GM19395 (cell line): ENCODE results near the gene TAS2R31.

Experiments used
- ATAC-seq: cut with Tn5 transposase; IDR thresholded peaks from one replicate; pipeline ENCODE4 v1.9.1; 2021; ENCODE audit warnings: mild to moderate bottlenecking, moderate library complexity; ENCODE audit not compliant: unreplicated experiment

The TAS2R31 gene

DNA sequence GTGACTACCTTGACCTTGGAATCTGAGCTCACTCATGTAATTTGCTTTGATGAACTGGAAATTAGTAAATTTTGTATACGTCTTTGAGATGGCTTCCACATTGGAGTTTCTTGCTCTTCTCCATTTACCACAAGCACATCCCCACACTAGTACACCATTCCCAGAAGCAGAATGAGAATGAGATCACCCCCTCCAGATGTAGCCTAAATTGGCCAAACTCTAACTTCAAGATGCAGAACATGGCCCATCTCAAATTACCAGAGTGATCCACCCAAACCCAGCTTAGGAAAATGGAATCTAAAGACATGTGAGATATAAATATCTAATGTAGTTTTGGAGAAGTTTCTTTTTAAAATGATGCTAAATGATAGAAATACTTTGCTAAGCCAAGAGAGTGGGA, 23.6 kb downstream of the TAS2R31 start:
- ATAC-seq, result no peak

DNA sequence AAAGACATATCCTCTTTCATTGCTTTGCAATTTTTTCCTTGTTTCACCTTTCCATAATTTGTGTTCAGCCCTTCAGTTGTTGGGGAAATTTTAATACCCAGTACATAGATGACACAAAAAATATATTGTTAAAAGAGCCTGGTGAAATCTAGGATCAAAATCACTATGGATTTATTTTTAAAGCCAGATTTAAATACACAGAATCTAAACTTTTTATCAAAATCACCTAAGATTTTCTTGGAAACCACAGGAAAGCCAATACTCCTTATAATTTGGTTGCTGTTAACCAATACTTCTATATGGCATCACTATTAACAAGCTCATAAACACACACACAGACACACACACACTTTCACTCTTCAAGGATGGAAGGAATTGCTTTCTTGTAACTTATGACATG, 33.0 kb downstream of the TAS2R31 start, which contains the start of gene TAS2R20:
TAS2R20 (minus strand) TSS at position 101 of the 400 bp plus-strand sequence. CDS start 429 bp downstream, outside the sequence.
- ATAC-seq, result no peak

- no peak for ATAC-seq
These were observed 36.9 kb downstream of the TAS2R31 start for GRCh38 chr12:10994307-10994706.

DNA sequence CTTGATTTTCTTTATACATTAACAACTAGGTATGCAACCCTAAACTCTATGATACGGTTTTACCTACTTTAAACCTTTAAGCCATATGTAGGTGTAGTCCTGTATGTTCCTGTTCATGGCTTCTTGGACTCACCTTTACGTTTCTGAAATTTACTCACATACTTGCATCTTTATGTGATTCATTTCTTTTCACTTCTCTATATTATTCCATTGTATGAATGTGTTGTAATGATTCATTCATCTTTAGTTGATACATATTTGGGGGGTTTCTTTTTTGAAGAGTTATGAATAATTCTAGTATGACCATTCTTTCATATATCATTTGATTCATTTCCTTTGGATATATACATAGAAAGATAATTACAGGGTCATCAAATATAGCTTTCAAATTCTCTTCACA, 42.1 kb downstream of the TAS2R31 start:
- ATAC-seq, result no peak

DNA sequence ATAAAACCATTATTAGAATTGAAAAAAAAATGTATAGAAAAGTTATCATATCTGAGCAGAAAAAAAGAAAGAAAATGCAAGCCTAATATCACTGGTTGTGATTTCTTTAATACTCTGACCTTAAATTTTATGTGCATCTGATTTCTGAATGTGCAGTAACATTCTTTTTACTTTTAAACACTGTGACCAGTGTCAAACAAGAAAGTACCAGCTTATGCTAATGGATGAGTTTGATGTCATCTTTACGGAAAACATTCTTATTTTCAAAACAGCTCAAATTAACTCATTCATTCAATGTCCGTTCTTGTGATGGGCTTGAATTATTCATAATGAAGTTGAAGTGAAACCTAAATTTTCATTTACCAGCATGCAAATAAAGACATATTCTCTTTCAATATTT, 44.4 kb downstream of the TAS2R31 start, which contains the start of gene TAS2R50:
TAS2R50 (minus strand) TSS at position 101 of the 400 bp plus-strand sequence; CDS start at position 49, 52 bp downstream.
- no peak for ATAC-seq

- ATAC-seq, result no peak
These were observed 49.0 kb downstream of the TAS2R31 start for GRCh38 chr12:10982244-10982643.
